Astrocyte (in vitro differentiated cells and primary cell): ENCODE results near the gene ZNF444. TPM values are rescaled to one million over a fixed set of nuclear protein-coding genes. Genes with fewer than 3 reads are reported as not detected.

Source experiments
- DNase-seq: peaks from one replicate; pipeline ENCODE4 v3.0.0-alpha.2; 2010; ENCODE audit warnings: low read depth
- FAIRE-seq: peaks from 2 replicates; lab custom pipeline; 2011; peaks lifted over from hg19 to GRCh38; lab: Jason Lieb, UNC
- H2AFZ ChIP-seq: 2 replicates; pipeline ENCODE4 v1.6.0; 2012; ENCODE audit warnings: low read depth, low read length, inconsistent platforms
- H3K27ac ChIP-seq: 2 replicates; pipeline ENCODE4 v1.5.1; 2011; ENCODE audit warnings: low read depth, low read length, inconsistent platforms
- H3K27me3 ChIP-seq: 2 replicates; pipeline ENCODE4 v1.6.0; 2011; ENCODE audit warnings: low read length, inconsistent platforms; ENCODE audit not compliant: insufficient read depth
- H3K36me3 ChIP-seq: 2 replicates; pipeline ENCODE4 v1.5.1; 2011; ENCODE audit warnings: low read length, inconsistent platforms; ENCODE audit not compliant: insufficient read depth
- H3K4me1 ChIP-seq: 2 replicates; pipeline ENCODE4 v1.5.1; 2011; ENCODE audit warnings: low read length, inconsistent platforms; ENCODE audit not compliant: insufficient read depth
- H3K4me2 ChIP-seq: 2 replicates; pipeline ENCODE4 v1.6.0; 2012; ENCODE audit warnings: low read length, inconsistent platforms
- H3K4me3 ChIP-seq: 2 replicates; pipeline ENCODE4 v1.5.1; 2011; ENCODE audit warnings: low read depth, mild to moderate bottlenecking, low read length, inconsistent platforms; ENCODE audit not compliant: insufficient read depth
- H3K79me2 ChIP-seq: 2 replicates; pipeline ENCODE4 v1.6.0; 2012; ENCODE audit warnings: mild to moderate bottlenecking, low read length, inconsistent platforms; ENCODE audit not compliant: insufficient read depth
- H3K9ac ChIP-seq: 2 replicates; pipeline ENCODE4 v1.6.0; 2012; ENCODE audit warnings: mild to moderate bottlenecking, low read length, inconsistent platforms
- H3K9me3 ChIP-seq: 2 replicates; pipeline ENCODE4 v1.5.1; 2012; ENCODE audit warnings: low read depth, mild to moderate bottlenecking, low read length, inconsistent platforms; ENCODE audit not compliant: insufficient read depth
- H4K20me1 ChIP-seq: 2 replicates; pipeline ENCODE4 v1.6.0; 2012; ENCODE audit warnings: low read length, inconsistent platforms; ENCODE audit not compliant: insufficient read depth
- H3K27ac Mint-ChIP-seq: one replicate; pipeline ENCODE4 v1.8.0; 2021; ENCODE audit warnings: mild to moderate bottlenecking, mixed read lengths; ENCODE audit not compliant: unreplicated experiment
- H3K27me3 Mint-ChIP-seq: one replicate; pipeline ENCODE4 v1.8.0; 2021; ENCODE audit warnings: low read depth, mixed read lengths; ENCODE audit not compliant: unreplicated experiment
- H3K36me3 Mint-ChIP-seq: one replicate; pipeline ENCODE4 v1.8.0; 2021; ENCODE audit warnings: low read depth, mixed read lengths; ENCODE audit not compliant: unreplicated experiment
- H3K4me1 Mint-ChIP-seq: one replicate; pipeline ENCODE4 v1.8.0; 2021; ENCODE audit warnings: low read depth, mixed read lengths; ENCODE audit not compliant: unreplicated experiment
- H3K4me3 Mint-ChIP-seq: one replicate; pipeline ENCODE4 v1.8.0; 2021; ENCODE audit warnings: mild to moderate bottlenecking, moderate library complexity, mixed read lengths; ENCODE audit not compliant: unreplicated experiment
- H3K9me3 Mint-ChIP-seq: one replicate; pipeline ENCODE4 v1.8.0; 2021; ENCODE audit warnings: mild to moderate bottlenecking, mixed read lengths; ENCODE audit not compliant: unreplicated experiment
- CTCF ChIP-seq: IDR thresholded peaks from 2 replicates; pipeline ENCODE4 v1.5.1; 2011; ENCODE audit warnings: low read depth, mild to moderate bottlenecking, inconsistent platforms, low read length, moderate library complexity; ENCODE audit not compliant: insufficient read depth
- EZH2 ChIP-seq: IDR thresholded peaks from 2 replicates; pipeline ENCODE4 v1.6.1; 2012; ENCODE audit warnings: mild to moderate bottlenecking, low read length, inconsistent platforms; ENCODE audit not compliant: insufficient read depth
- total RNA-seq: library from RNA; stranded (reverse); gene quantifications from 2 replicates; pipeline ENCODE4 v1.2.1, GENCODE V29; 2021

The ZNF444 gene
- total RNA-seq, 1 donor from 2014 or later, result 34.7 TPM

- DNase-seq (no peak), FAIRE-seq (no peak)
- H3K4me1 Mint-ChIP-seq, result peaks cover 7% of the 10 kb centered on the region
- H3K4me3 ChIP-seq, result no peak overlapping the region
- no peaks in the 10 kb centered on the region for H3K27me3 Mint-ChIP-seq
- H3K36me3 ChIP-seq, result no peaks in the 10 kb centered on the region
- H3K9me3 ChIP-seq, result peaks cover 5% of the 10 kb centered on the region
- TF ChIP-seq CTCF, result no peak
- no peak for TF ChIP-seq EZH2
- H3K4me2 ChIP-seq, result no peak overlapping the region
- H4K20me1 ChIP-seq, result peaks cover 51% of the 10 kb centered on the region
- H3K9ac ChIP-seq, result no peak overlapping the region
- H3K27me3 ChIP-seq, result no peaks in the 10 kb centered on the region
- H3K4me3 Mint-ChIP-seq, result no peak overlapping the region
- no peak overlapping the region for H3K27ac Mint-ChIP-seq
- H3K79me2 ChIP-seq, result peaks cover 53% of the 10 kb centered on the region
- peaks cover 13% of the 10 kb centered on the region for H3K36me3 Mint-ChIP-seq
- peaks cover 3% of the 10 kb centered on the region for H3K9me3 Mint-ChIP-seq
- peaks cover 9% of the 10 kb centered on the region for H3K4me1 ChIP-seq
- H2AFZ ChIP-seq, result no peak overlapping the region
- H3K27ac ChIP-seq, result no peak overlapping the region
Measured at GRCh38 chr19:56092685-56093631, 48.1 kb upstream of the ZNF444 start.

GRCh38 chr19:56094449-56094848, 46.6 kb upstream of the ZNF444 start:
- Mint-ChIP-seq H3K36me3 (peaks cover 13% of the 10 kb centered on the region), H3K4me1 (peaks cover 7% of the 10 kb centered on the region), H3K4me3 (no peak overlapping the region), H3K27me3 (no peaks in the 10 kb centered on the region), H3K9me3 (peaks cover 3% of the 10 kb centered on the region), H3K27ac (no peak overlapping the region)
- H2AFZ ChIP-seq, result no peak overlapping the region
- no peak overlapping the region for H3K9ac ChIP-seq
- no peak overlapping the region for H3K4me3 ChIP-seq
- no peaks in the 10 kb centered on the region for H3K27me3 ChIP-seq
- DNase-seq, result no peak
- H3K36me3 ChIP-seq, result no peaks in the 10 kb centered on the region
- H3K9me3 ChIP-seq, result peaks cover 5% of the 10 kb centered on the region
- peaks cover 9% of the 10 kb centered on the region for H3K4me1 ChIP-seq
- H3K4me2 ChIP-seq, result no peak overlapping the region
- peaks cover 56% of the 10 kb centered on the region for H3K79me2 ChIP-seq
- H4K20me1 ChIP-seq, result peaks cover 52% of the 10 kb centered on the region
- H3K27ac ChIP-seq, result no peak overlapping the region
- no peak for TF ChIP-seq EZH2
- no peak for TF ChIP-seq CTCF
- no peak for FAIRE-seq

- Mint-ChIP-seq H3K27ac (no peak overlapping the region), H3K9me3 (peaks cover 3% of the 10 kb centered on the region), H3K36me3 (peaks cover 13% of the 10 kb centered on the region), H3K4me1 (no peaks in the 10 kb centered on the region), H3K27me3 (no peaks in the 10 kb centered on the region), H3K4me3 (no peak overlapping the region)
- Histone ChIP-seq H3K79me2 (peaks cover 49% of the 10 kb centered on the region), H4K20me1 (peaks cover 38% of the 10 kb centered on the region), H3K4me2 (no peak overlapping the region), H2AFZ (no peak overlapping the region), H3K9ac (no peak overlapping the region), H3K27me3 (no peaks in the 10 kb centered on the region), H3K36me3 (no peaks in the 10 kb centered on the region), H3K4me3 (no peak overlapping the region), H3K9me3 (peaks cover 5% of the 10 kb centered on the region), H3K4me1 (no peaks in the 10 kb centered on the region), H3K27ac (no peak overlapping the region)
- DNase-seq, result no peak
- TF ChIP-seq EZH2 (no peak), CTCF (no peak)
- no peak for FAIRE-seq
Measured at GRCh38 chr19:56096665-56097064, 44.4 kb upstream of the ZNF444 start.
